ENCODE measurements around the gene ATP5PF. TPM values are rescaled to one million over a fixed set of nuclear protein-coding genes. Genes with fewer than 3 reads are reported as not detected.

ATP5PF gene
- polyA plus RNA-seq, 1 experiment, result 222 TPM

- no peak for DNase-seq (ENCODE audit: low read depth, low spot score)
- POLR2A ChIA-PET, result no interaction called here
- TF ChIP-seq, protein P1, sequence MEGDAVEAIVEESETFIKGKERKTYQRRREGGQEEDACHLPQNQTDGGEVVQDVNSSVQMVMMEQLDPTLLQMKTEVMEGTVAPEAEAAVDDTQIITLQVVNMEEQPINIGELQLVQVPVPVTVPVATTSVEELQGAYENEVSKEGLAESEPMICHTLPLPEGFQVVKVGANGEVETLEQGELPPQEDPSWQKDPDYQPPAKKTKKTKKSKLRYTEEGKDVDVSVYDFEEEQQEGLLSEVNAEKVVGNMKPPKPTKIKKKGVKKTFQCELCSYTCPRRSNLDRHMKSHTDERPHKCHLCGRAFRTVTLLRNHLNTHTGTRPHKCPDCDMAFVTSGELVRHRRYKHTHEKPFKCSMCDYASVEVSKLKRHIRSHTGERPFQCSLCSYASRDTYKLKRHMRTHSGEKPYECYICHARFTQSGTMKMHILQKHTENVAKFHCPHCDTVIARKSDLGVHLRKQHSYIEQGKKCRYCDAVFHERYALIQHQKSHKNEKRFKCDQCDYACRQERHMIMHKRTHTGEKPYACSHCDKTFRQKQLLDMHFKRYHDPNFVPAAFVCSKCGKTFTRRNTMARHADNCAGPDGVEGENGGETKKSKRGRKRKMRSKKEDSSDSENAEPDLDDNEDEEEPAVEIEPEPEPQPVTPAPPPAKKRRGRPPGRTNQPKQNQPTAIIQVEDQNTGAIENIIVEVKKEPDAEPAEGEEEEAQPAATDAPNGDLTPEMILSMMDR (IDR thresholded peaks at IDR 0.05; ENCODE audit: low read depth, low read length), result no peak
- CTCF ChIA-PET, result interaction anchor here (2.2 kb wide), 1 partner anchor 148 kb away, joined by 13 read pairs; no protein-coding TSS in a partner anchor
- H3K27me3 ChIP-seq (ENCODE audit: control insufficient read depth, insufficient read depth, low read length), result no peaks in the 10 kb centered on the region
- H3K27ac ChIP-seq (ENCODE audit: low read depth, low read length), result no peak overlapping the region
- H3K4me3 ChIP-seq (ENCODE audit: low read depth, low read length), result no peak overlapping the region
- H3K9me3 ChIP-seq (ENCODE audit: control insufficient read depth, insufficient read depth, low read length), result no peaks in the 10 kb centered on the region
These were observed 21.7 kb upstream of the ATP5PF start for GRCh38 chr21:25756190-25756932.

GRCh38 chr21:25752416-25752815, 17.7 kb upstream of the ATP5PF start:
- Histone ChIP-seq H3K4me3 (ENCODE audit: low read depth, low read length) (no peak overlapping the region), H3K27me3 (ENCODE audit: control insufficient read depth, insufficient read depth, low read length) (no peaks in the 10 kb centered on the region), H3K27ac (ENCODE audit: low read depth, low read length) (no peak overlapping the region), H3K9me3 (ENCODE audit: control insufficient read depth, insufficient read depth, low read length) (no peaks in the 10 kb centered on the region)
- ChIA-PET POLR2A (no interaction called here), CTCF (interaction anchor here (0.7 to 0.9 kb wide), 2 partner anchors 144 to 145 kb away, joined by 3 to 4 read pairs; no protein-coding TSS in a partner anchor)
- DNase-seq (ENCODE audit: low read depth, low spot score), result no peak
- TF ChIP-seq, protein P1 (IDR thresholded peaks at IDR 0.05; ENCODE audit: low read depth, low read length), result no peak

GRCh38 chr21:25750085-25750484, 15.4 kb upstream of the ATP5PF start:
- DNase-seq (ENCODE audit: low read depth, low spot score), result no peak
- POLR2A ChIA-PET, result no interaction called here
- Histone ChIP-seq H3K27ac (ENCODE audit: low read depth, low read length) (no peak overlapping the region), H3K27me3 (ENCODE audit: control insufficient read depth, insufficient read depth, low read length) (no peaks in the 10 kb centered on the region), H3K9me3 (ENCODE audit: control insufficient read depth, insufficient read depth, low read length) (no peaks in the 10 kb centered on the region), H3K4me3 (ENCODE audit: low read depth, low read length) (no peak overlapping the region)
- CTCF ChIA-PET, result no interaction called here
- TF ChIP-seq, protein P1 (IDR thresholded peaks at IDR 0.05; ENCODE audit: low read depth, low read length), result no peak

- TF ChIP-seq, protein P1 (IDR thresholded peaks at IDR 0.05; ENCODE audit: low read depth, low read length), result no peak
- no peak for DNase-seq (ENCODE audit: low read depth, low spot score)
- no peak overlapping the region for H3K27ac ChIP-seq (ENCODE audit: low read depth, low read length)
- H3K9me3 ChIP-seq (ENCODE audit: control insufficient read depth, insufficient read depth, low read length), result no peaks in the 10 kb centered on the region
- no peak overlapping the region for H3K4me3 ChIP-seq (ENCODE audit: low read depth, low read length)
- CTCF ChIA-PET, result interaction anchor here (1.0 to 1.6 kb wide), 3 partner anchors 57 to 137 kb away, joined by 3 to 5 read pairs (median 4); no protein-coding TSS in a partner anchor
- POLR2A ChIA-PET, result no interaction called here
- no peaks in the 10 kb centered on the region for H3K27me3 ChIP-seq (ENCODE audit: control insufficient read depth, insufficient read depth, low read length)
These were observed 10.2 kb upstream of the ATP5PF start for GRCh38 chr21:25744854-25745253.

DNA sequence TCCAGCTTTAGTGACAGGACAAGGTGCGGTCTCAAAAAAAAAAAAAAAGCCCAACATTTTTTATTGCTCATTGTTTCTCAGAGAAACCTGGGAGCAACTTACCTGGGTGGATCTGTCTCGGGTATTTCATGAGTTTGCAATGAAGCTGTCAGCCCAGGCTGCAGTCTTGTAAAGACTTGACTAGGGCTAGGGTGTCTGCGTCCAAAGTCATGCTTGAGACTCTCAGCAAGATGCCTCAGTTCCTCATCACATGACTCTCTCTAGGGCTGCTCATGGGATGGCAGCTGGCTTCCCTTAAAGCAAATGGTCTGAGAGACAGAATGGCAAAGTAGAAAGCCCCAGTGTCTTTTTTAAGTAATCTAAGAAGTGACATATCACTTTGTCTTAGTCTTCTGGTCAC, 8.2 kb upstream of the ATP5PF start:
- TF ChIP-seq, protein P1 (IDR thresholded peaks at IDR 0.05; ENCODE audit: low read depth, low read length), result no peak
- DNase-seq (ENCODE audit: low read depth, low spot score), result no peak
- Histone ChIP-seq H3K4me3 (ENCODE audit: low read depth, low read length) (no peak overlapping the region), H3K27me3 (ENCODE audit: control insufficient read depth, insufficient read depth, low read length) (no peaks in the 10 kb centered on the region), H3K27ac (ENCODE audit: low read depth, low read length) (no peak overlapping the region), H3K9me3 (ENCODE audit: control insufficient read depth, insufficient read depth, low read length) (no peaks in the 10 kb centered on the region)
- ChIA-PET POLR2A (no interaction called here), CTCF (interaction anchor here (1.0 kb wide), 1 partner anchor 135 kb away, joined by 5 read pairs; no protein-coding TSS in a partner anchor)
